HG03103 (cell line): ENCODE measurements around the gene FAHD2A.
"Not testable (repeated sequence)": the region's sequence is repeated elsewhere in the genome, so short reads cannot be mapped to it uniquely, and the experiment has no call there.

Experiments used
- ATAC-seq: cut with Tn5 transposase; IDR thresholded peaks from one replicate; pipeline ENCODE4 v1.9.1; 2021; ENCODE audit warnings: low read depth; ENCODE audit not compliant: unreplicated experiment

The FAHD2A gene

GRCh38 chr2:95433373-95433772, 30.9 kb downstream of the FAHD2A start:
- not testable (repeated sequence) for ATAC-seq

- ATAC-seq: not testable (repeated sequence)
These were observed 31.5 kb downstream of the FAHD2A start for GRCh38 chr2:95433973-95434372.

GRCh38 chr2:95434507-95435076, 32.1 kb downstream of the FAHD2A start:
- ATAC-seq: not testable (repeated sequence)

- ATAC-seq: not testable (repeated sequence)
These were observed 32.8 kb downstream of the FAHD2A start for GRCh38 chr2:95435162-95435871.

GRCh38 chr2:95435872-95436209, 33.3 kb downstream of the FAHD2A start:
- ATAC-seq: not testable (repeated sequence)

- ATAC-seq: not testable (repeated sequence)
These were observed 40.1 kb downstream of the FAHD2A start for GRCh38 chr2:95442474-95443099.

GRCh38 chr2:95445317-95445716, 42.8 kb downstream of the FAHD2A start:
- not testable (repeated sequence) for ATAC-seq

GRCh38 chr2:95463292-95463691, 60.8 kb downstream of the FAHD2A start:
- not testable (repeated sequence) for ATAC-seq
